HG02588 (cell line): Measurements from ENCODE around the gene TMEM50A.
"Not testable (repeated sequence)": the region's sequence is repeated elsewhere in the genome, so short reads cannot be mapped to it uniquely, and the experiment has no call there.

ENCODE experiments used
- ATAC-seq: cut with Tn5 transposase; IDR thresholded peaks from one replicate; pipeline ENCODE4 v1.9.1; 2021; ENCODE audit warnings: mild to moderate bottlenecking, moderate library complexity; ENCODE audit not compliant: unreplicated experiment

Gene TMEM50A

GRCh38 chr1:25383090-25383489 is 45.0 kb downstream of the TMEM50A start:
- not testable (repeated sequence) for ATAC-seq

- not testable (repeated sequence) for ATAC-seq
These were observed 45.7 kb downstream of the TMEM50A start for GRCh38 chr1:25383875-25384274.

GRCh38 chr1:25387096-25387495 is 49.0 kb downstream of the TMEM50A start:
- ATAC-seq = not testable (repeated sequence)

GRCh38 chr1:25388691-25389090 is 50.6 kb downstream of the TMEM50A start:
- not testable (repeated sequence) for ATAC-seq

- ATAC-seq = not testable (repeated sequence)
These were observed 51.6 kb downstream of the TMEM50A start for GRCh38 chr1:25389721-25390120.

- no peak for ATAC-seq
These were observed 54.7 kb downstream of the TMEM50A start for GRCh38 chr1:25392841-25393240.

GRCh38 chr1:25397549-25397948 is 59.4 kb downstream of the TMEM50A start:
- ATAC-seq = not testable (repeated sequence)

- ATAC-seq = not testable (repeated sequence)
These were observed 59.9 kb downstream of the TMEM50A start for GRCh38 chr1:25398079-25398478.

- not testable (repeated sequence) for ATAC-seq
These were observed 65.0 kb downstream of the TMEM50A start for GRCh38 chr1:25402947-25403803.

GRCh38 chr1:25405731-25406305 is 67.7 kb downstream of the TMEM50A start:
- not testable (repeated sequence) for ATAC-seq

GRCh38 chr1:25409641-25410427 is 71.7 kb downstream of the TMEM50A start:
- not testable (repeated sequence) for ATAC-seq
